Stomach (tissue), 4 donors: ENCODE measurements around the gene IPCEF1.

Experiments used
- CTCF ChIP-seq, 7 experiments: fragments of 450-650 bp in 4 of 7; fragments of 200-600 bp in 3 of 7; sonication (generic) in 3 of 7; IDR thresholded peaks; one replicate each; pipeline ENCODE4 v1.5.1; 2016 to 2019; ENCODE audit warnings: antibody characterized with exemption in 7 of 7, control low read depth in 2 of 7, mild to moderate bottlenecking in 1 of 7
- POLR2A ChIP-seq, 4 donors: fragments of 450-650 bp; IDR thresholded peaks; one replicate each; pipeline ENCODE4 v1.6.1; 2016; ENCODE audit warnings: antibody characterized with exemption in 4 of 4, control low read depth in 2 of 4, mild to moderate bottlenecking in 1 of 4, moderate library complexity in 1 of 4

GRCh38 chr6:154394571-154394970 lies 38.0 kb upstream of the IPCEF1 start:
- TF ChIP-seq POLR2A (IDR thresholded peaks at IDR 0.05) (no peak), CTCF (IDR thresholded peaks at IDR 0.05) (no peak)
